Measurements from ENCODE around the gene DIPK1C.

GRCh38 chr18:74468547-74469061 is 11.5 kb upstream of the DIPK1C start:
- TF ChIP-seq CTCF (IDR thresholded peaks at IDR 0.05), result no peak
- TF ChIP-seq POLR2A (IDR thresholded peaks at IDR 0.05), result no peak
- no peak for TF ChIP-seq EP300 (IDR thresholded peaks at IDR 0.05)

Measured in gastroesophageal sphincter (tissue), 3 donors.